Calu3 (cell line): ENCODE data around the gene DDX4. TPM values are rescaled to one million over a fixed set of nuclear protein-coding genes. Genes with fewer than 3 reads are reported as not detected.
"Not testable (repeated sequence)": the region's sequence is repeated elsewhere in the genome, so short reads cannot be mapped to it uniquely, and the experiment has no call there.

Source experiments
- BruUV-seq: library from RNA; stranded (reverse); fragments of 400-500 nt; replicated peaks from 2 replicates; lab custom pipeline; 2021; lab: Mats Ljungman, UMichigan
- CTCF ChIA-PET: fragments of 300-600 bp; sonication (Branson Sonifier 250); formaldehyde crosslinking; loops from one replicate; lab custom pipeline; 2022; ENCODE audit warnings: antibody characterized with exemption; lab: Charles Lee
- DNase-seq: peaks from one replicate; pipeline ENCODE4 v3.0.0; 2022
- H3K27ac Mint-ChIP-seq: one replicate; pipeline ENCODE4 v1.8.0; 2022; ENCODE audit warnings: mixed read lengths; ENCODE audit not compliant: unreplicated experiment
- H3K27me3 Mint-ChIP-seq: one replicate; pipeline ENCODE4 v1.8.0; 2022; ENCODE audit warnings: mixed read lengths; ENCODE audit not compliant: unreplicated experiment
- H3K36me3 Mint-ChIP-seq: one replicate; pipeline ENCODE4 v1.8.0; 2022; ENCODE audit warnings: mild to moderate bottlenecking, moderate library complexity, mixed read lengths; ENCODE audit not compliant: insufficient read depth, unreplicated experiment
- H3K4me1 Mint-ChIP-seq: one replicate; pipeline ENCODE4 v1.8.0; 2022; ENCODE audit warnings: mild to moderate bottlenecking, low read depth, mixed read lengths; ENCODE audit not compliant: unreplicated experiment
- H3K4me3 Mint-ChIP-seq: one replicate; pipeline ENCODE4 v1.8.0; 2022; ENCODE audit warnings: mild to moderate bottlenecking, low read depth, moderate library complexity, mixed read lengths; ENCODE audit not compliant: unreplicated experiment
- H3K9me3 Mint-ChIP-seq: one replicate; pipeline ENCODE4 v1.8.0; 2022; ENCODE audit warnings: low read depth, mixed read lengths; ENCODE audit not compliant: unreplicated experiment
- CTCF ChIP-seq: fragments of 200-600 bp; IDR thresholded peaks from one replicate; pipeline ENCODE4 v1.8.0; 2022; ENCODE audit warnings: antibody characterized with exemption; ENCODE audit not compliant: unreplicated experiment
- intact Hi-C: fragments of 100-400 bp; cut with micrococcal nuclease; formaldehyde crosslinking; loops from one replicate; pipeline ENCODE4 v1.10.0; 2022; ENCODE audit not compliant: unreplicated experiment
- total RNA-seq: library from RNA; stranded (reverse); gene quantifications from 2 replicates; pipeline ENCODE4 v1.2.3, GENCODE V29; 2022

DDX4 gene
- total RNA-seq, 1 experiment from 2014 or later = not detected

- peak overlapping the region; percentile 15 for H3K4me3 Mint-ChIP-seq
- peaks cover 16% of the 10 kb centered on the region for H3K4me1 Mint-ChIP-seq
- no peaks in the 10 kb centered on the region for H3K9me3 Mint-ChIP-seq
- BruUV-seq = no TSS peak
- H3K36me3 Mint-ChIP-seq = no peaks in the 10 kb centered on the region
- CTCF ChIA-PET = interaction anchor here (0.6 kb wide), 1 partner anchor 14 kb away, joined by 4 read pairs; no protein-coding TSS in a partner anchor
- intact Hi-C loops = no loop called here
- peak overlapping the region; percentile 61 for H3K27ac Mint-ChIP-seq
- no peaks in the 10 kb centered on the region for H3K27me3 Mint-ChIP-seq
- no peak for TF ChIP-seq CTCF
- no peak for DNase-seq
These were observed 20.4 kb downstream of the DDX4 start for GRCh38 chr5:55758231-55758630.

- CTCF ChIA-PET = interaction anchor here (0.6 to 0.7 kb wide), 3 partner anchors 14 to 1185 kb away, joined by 3 to 4 read pairs (median 3); no protein-coding TSS in a partner anchor
- Mint-ChIP-seq H3K27me3 (no peaks in the 10 kb centered on the region), H3K4me3 (peak overlapping the region; percentile 15), H3K36me3 (no peaks in the 10 kb centered on the region), H3K9me3 (no peaks in the 10 kb centered on the region), H3K4me1 (peaks cover 16% of the 10 kb centered on the region), H3K27ac (peak overlapping the region; percentile 61)
- no TSS peak for BruUV-seq
- DNase-seq = no peak
- intact Hi-C loops = no loop called here
- no peak for TF ChIP-seq CTCF
These were observed 20.9 kb downstream of the DDX4 start for GRCh38 chr5:55758714-55759113.

GRCh38 chr5:55761721-55762120, 23.9 kb downstream of the DDX4 start:
- H3K36me3 Mint-ChIP-seq, CTCF ChIA-PET, H3K4me3 Mint-ChIP-seq, H3K27ac Mint-ChIP-seq, DNase-seq, H3K9me3 Mint-ChIP-seq, H3K27me3 Mint-ChIP-seq, intact Hi-C loops, BruUV-seq: not testable (repeated sequence)
- peaks cover 16% of the 10 kb centered on the region for H3K4me1 Mint-ChIP-seq

GRCh38 chr5:55763746-55764420, 26.0 kb downstream of the DDX4 start:
- CTCF ChIA-PET = interaction anchor here (0.6 kb wide), 1 partner anchor 158 kb away, joined by 4 read pairs; no protein-coding TSS in a partner anchor
- H3K9me3 Mint-ChIP-seq = no peaks in the 10 kb centered on the region

More at GRCh38 chr5:55763746-55764420, 26.0 kb downstream of the DDX4 start:
- no peaks in the 10 kb centered on the region for H3K27me3 Mint-ChIP-seq
- peaks cover 2% of the 10 kb centered on the region for H3K4me1 Mint-ChIP-seq
- TF ChIP-seq CTCF = no peak
- intact Hi-C loops = no loop called here
- no TSS peak for BruUV-seq
- no peak overlapping the region for H3K27ac Mint-ChIP-seq
- H3K4me3 Mint-ChIP-seq = no peak overlapping the region
- DNase-seq = no peak
- no peaks in the 10 kb centered on the region for H3K36me3 Mint-ChIP-seq
